Motor neuron (in vitro differentiated cells): Measurements from ENCODE around the gene HDX. TPM values are rescaled to one million over a fixed set of nuclear protein-coding genes. Genes with fewer than 3 reads are reported as not detected.
"Not testable (repeated sequence)": the region's sequence is repeated elsewhere in the genome, so short reads cannot be mapped to it uniquely, and the experiment has no call there.

Source experiments
- ATAC-seq, 8 experiments: fragments of 200-7000 bp; cut with Tn5 transposase; replicated peaks in 6 of 8; 2 replicates each; pipeline ENCODE4 v1.8.0; 2021; ENCODE audit warnings: mild to moderate bottlenecking in 8 of 8, moderate library complexity in 8 of 8
- H3K27ac ChIP-seq, 2 donors: fragments of 250-450 bp; sonication (Bioruptor Pico); 2 replicates each; pipeline ENCODE4 v1.9.0; 2021; ENCODE audit warnings: antibody characterized with exemption in 2 of 2, mild to moderate bottlenecking in 2 of 2, moderate library complexity in 1 of 2
- H3K4me1 ChIP-seq, 2 donors: fragments of 250-450 bp; sonication (Bioruptor Pico); replicated peaks in 1 of 2; 2 replicates each; pipeline ENCODE4 v1.6.1; 2021; ENCODE audit warnings: antibody characterized with exemption in 2 of 2, mild to moderate bottlenecking in 2 of 2, moderate library complexity in 1 of 2
- H3K4me3 ChIP-seq, 5 donors: fragments of 250-450 bp; sonication (Bioruptor Pico); 2 replicates each; pipeline ENCODE4 v1.9.0; 2021; ENCODE audit warnings: antibody characterized with exemption in 5 of 5, mild to moderate bottlenecking in 5 of 5, moderate library complexity in 4 of 5
- WGBS, 10 experiments: fragments of 450-650 bp; shearing (Covaris generic); methylation state at CpG; one replicate each; pipeline ENCODE4 v1.0.0; 2022; 5-methylcytosine and 5-hydroxymethylcytosine counted together
- in situ Hi-C, 9 experiments: fragments of 400-800 bp; cut with MboI; loops; one replicate each; pipeline ENCODE4 v1.15.0; 2021; ENCODE audit warnings: low sequenced_read_pairs in 9 of 9, low pct_unique_long_range_greater_than_20kb in 2 of 9; ENCODE audit not compliant: unreplicated experiment in 9 of 9
- total RNA-seq, 8 experiments: library from RNA; unstranded; fragments of 300-600 nt; gene quantifications; 2 replicates each; pipeline versions ENCODE4 v1.2.3 to v1.2.4, GENCODE V29; 2022

The HDX gene
- total RNA-seq, 8 experiments from 2014 or later = 3.8 to 12.5 (median 7.0) TPM

GRCh38 chrX:84322083-84322827, 180.0 kb downstream of the HDX start:
- WGBS, 10 experiments = 61 to 100% (median 83%) methylated on average over 1 to 2 of the region's 2 CpGs; no CpG with 5 or more reads in 5 of the 10 experiments
- Histone ChIP-seq H3K4me1 (no peaks in the 10 kb centered on the region), H3K4me3 (no peak overlapping the region), H3K27ac (no peak overlapping the region)
- ATAC-seq = no peak
- in situ Hi-C loops = no loop called here

GRCh38 chrX:84320614-84321013, 181.6 kb downstream of the HDX start:
- H3K27ac ChIP-seq = no peak overlapping the region

GRCh38 chrX:84320023-84320422, 182.2 kb downstream of the HDX start:
- no peak for ATAC-seq
- WGBS, 10 experiments = 19 to 68% methylated on average over 3 of the region's 3 CpGs; no CpG with 5 or more reads in 8 of the 10 experiments
- Histone ChIP-seq H3K4me3 (no peak overlapping the region), H3K27ac (no peak overlapping the region), H3K4me1 (no peaks in the 10 kb centered on the region)
- in situ Hi-C loops = no loop called here

More at GRCh38 chrX:84320614-84321013, 181.6 kb downstream of the HDX start:
- in situ Hi-C loops = no loop called here
- Histone ChIP-seq H3K4me1 (no peaks in the 10 kb centered on the region), H3K4me3 (no peak overlapping the region)
- ATAC-seq = peak in 2 of 8 experiments; percentile 66 to 85

- no peaks in the 10 kb centered on the region for H3K4me1 ChIP-seq
- in situ Hi-C loops = no loop called here
- ATAC-seq = no peak
- H3K4me3 ChIP-seq = no peak overlapping the region
- WGBS, 10 experiments = 0 to 80% (median 14%) methylated on average over 1 of the region's 1 CpG; no CpG with 5 or more reads in 4 of the 10 experiments
- no peak overlapping the region for H3K27ac ChIP-seq
Observed at GRCh38 chrX:84318661-84319060, 183.6 kb downstream of the HDX start.

GRCh38 chrX:84315946-84316345, 186.3 kb downstream of the HDX start:
- H3K4me1 ChIP-seq, H3K27ac ChIP-seq, in situ Hi-C loops, ATAC-seq, H3K4me3 ChIP-seq: not testable (repeated sequence)
